A549 (cell line): ENCODE data around the gene SFT2D1. TPM values are rescaled to one million over a fixed set of nuclear protein-coding genes. Genes with fewer than 3 reads are reported as not detected.

Source experiments
- ATAC-seq, 2 experiments: fragments of 200-7000 bp in 1 of 2; fragments of >200 bp in 1 of 2; cut with Nextera tagmentation in 1 of 2; cut with Tn5 transposase in 1 of 2; 3 replicates each; pipeline versions ENCODE4 v1.8.0 to v1.9.1; 2018 to 2020; ENCODE audit warnings: mild to moderate bottlenecking in 1 of 2, moderate library complexity in 1 of 2
- CTCF ChIA-PET: fragments of 300-600 bp; sonication (Branson Sonifier 250); formaldehyde crosslinking; extraction: SDS; loops from one replicate; lab custom pipeline; 2021; ENCODE audit warnings: antibody characterized with exemption, inconsistent platforms; lab: Yijun Ruan, JAX
- POLR2A ChIA-PET: fragments of 350-600 bp; formaldehyde crosslinking; extraction: SDS; loops from one replicate; lab custom pipeline; 2021; ENCODE audit warnings: antibody characterized with exemption, inconsistent platforms; lab: Yijun Ruan, JAX
- DNase-seq, 2 experiments: peaks; one replicate each; pipeline versions ENCODE4 v3.0.0 to v3.0.0-alpha.2; 2011 to 2016; ENCODE audit warnings: low read depth in 1 of 2, low spot score in 1 of 2
- FAIRE-seq: peaks from 2 replicates; lab custom pipeline; 2011; peaks lifted over from hg19 to GRCh38; lab: Jason Lieb, UNC
- H3K27ac ChIP-seq, 2 experiments: fragments of >200 bp; sonication (Bioruptor Twin); formaldehyde crosslinking; 3 replicates each; pipeline ENCODE4 v1.5.1; 2016 to 2017
- H3K4me1 ChIP-seq: fragments of >200 bp; sonication (Bioruptor Twin); formaldehyde crosslinking; 3 replicates; pipeline ENCODE4 v1.6.1; 2016
- H3K4me2 ChIP-seq: fragments of >200 bp; sonication (Bioruptor Twin); formaldehyde crosslinking; 3 replicates; pipeline ENCODE4 v1.6.1; 2016
- H3K4me3 ChIP-seq: fragments of >200 bp; sonication (Bioruptor Twin); formaldehyde crosslinking; 3 replicates; pipeline ENCODE4 v1.5.1; 2016
- H3K9me3 ChIP-seq: fragments of >200 bp; sonication (Bioruptor Twin); formaldehyde crosslinking; 3 replicates; pipeline ENCODE4 v1.6.1; 2016
- CEBPB ChIP-seq, 2 experiments: fragments of >200 bp in 1 of 2; sonication (Bioruptor Twin) in 1 of 2; formaldehyde crosslinking in 1 of 2; IDR thresholded peaks; 2 replicates each; pipeline ENCODE4 v1.6.1; 2012 to 2016
- EHF ChIP-seq: fragments of 250-450 bp; sonication (Bioruptor Pico); IDR thresholded peaks from 2 replicates; pipeline ENCODE4 v1.5.0; 2020; ENCODE audit warnings: mild to moderate bottlenecking
- EHMT2 ChIP-seq: fragments of 200-600 bp; sonication (generic); IDR thresholded peaks from 2 replicates; pipeline ENCODE4 v1.6.1; 2016; ENCODE audit warnings: antibody characterized with exemption, low read depth, mild to moderate bottlenecking, moderate library complexity
- ESRRA ChIP-seq: fragments of 150-350 bp; IDR thresholded peaks from 2 replicates; pipeline ENCODE4 v1.6.1; 2014; ENCODE audit warnings: mild to moderate bottlenecking, low read length, borderline replicate concordance
- FOSB ChIP-seq: fragments of 250-450 bp; sonication (Bioruptor Pico); IDR thresholded peaks from 2 replicates; pipeline ENCODE4 v1.5.0; 2020; ENCODE audit warnings: mild to moderate bottlenecking, moderate library complexity
- HDAC2 ChIP-seq: fragments of 200-600 bp; sonication (generic); IDR thresholded peaks from 2 replicates; pipeline ENCODE4 v1.6.1; 2016
- HOXA7 ChIP-seq: fragments of 250-450 bp; sonication (Bioruptor Pico); IDR thresholded peaks from 2 replicates; pipeline ENCODE4 v1.5.0; 2020; ENCODE audit warnings: mild to moderate bottlenecking, moderate library complexity
- JUNB ChIP-seq: fragments of >200 bp; sonication (Bioruptor Twin); formaldehyde crosslinking; IDR thresholded peaks from 2 replicates; pipeline ENCODE4 v1.6.1; 2016
- MAFK ChIP-seq: fragments of 450-650 bp; IDR thresholded peaks from 2 replicates; pipeline ENCODE4 v1.6.1; 2014; ENCODE audit not compliant: partially characterized antibody
- MYC ChIP-seq: IDR thresholded peaks from 2 replicates; pipeline ENCODE4 v1.6.1; 2012; ENCODE audit warnings: mild to moderate bottlenecking, inconsistent platforms, low read length, improper control_type of control experiment, borderline replicate concordance
- NFE2L2 ChIP-seq: fragments of 150-350 bp; conservative IDR thresholded peaks from 2 replicates; pipeline ENCODE4 v1.6.1; 2014; ENCODE audit warnings: low read length
- NPAS2 ChIP-seq: fragments of 250-450 bp; sonication (Bioruptor Pico); IDR thresholded peaks from 2 replicates; pipeline ENCODE4 v1.8.0; 2022; ENCODE audit warnings: mild to moderate bottlenecking, moderate library complexity, borderline replicate concordance
- PHF8 ChIP-seq: fragments of 200-600 bp; sonication (generic); IDR thresholded peaks from 2 replicates; pipeline ENCODE4 v1.6.1; 2016; ENCODE audit warnings: low read depth, mild to moderate bottlenecking, antibody characterized with exemption, moderate library complexity, borderline replicate concordance
- RAD21 ChIP-seq, 2 experiments: fragments of >200 bp in 1 of 2; sonication (Bioruptor Twin) in 1 of 2; formaldehyde crosslinking in 1 of 2; IDR thresholded peaks in 1 of 2; conservative IDR thresholded peaks in 1 of 2; 2 replicates in 1 of 2; 3 replicates in 1 of 2; pipeline ENCODE4 v1.6.1; 2012 to 2018; ENCODE audit warnings: inconsistent platforms in 1 of 2
- RFX5 ChIP-seq: fragments of 450-650 bp; IDR thresholded peaks from 2 replicates; pipeline ENCODE4 v1.7.1; 2014; ENCODE audit warnings: antibody characterized with exemption, mild to moderate bottlenecking, moderate library complexity
- SREBF2 ChIP-seq: fragments of 450-650 bp; IDR thresholded peaks from 2 replicates; pipeline ENCODE4 v1.6.1; 2014; ENCODE audit warnings: mild to moderate bottlenecking, moderate library complexity
- TFCP2L1 ChIP-seq: fragments of 250-450 bp; sonication (Bioruptor Pico); IDR thresholded peaks from 2 replicates; pipeline ENCODE4 v1.5.0; 2021; ENCODE audit warnings: mild to moderate bottlenecking
- TP53 ChIP-seq: fragments of 250-450 bp; sonication (Bioruptor Pico); IDR thresholded peaks from 2 replicates; pipeline ENCODE4 v1.5.0; 2021; ENCODE audit warnings: mild to moderate bottlenecking, moderate library complexity
- ZC3H11A ChIP-seq: fragments of 450-650 bp; IDR thresholded peaks from 2 replicates; pipeline ENCODE4 v1.6.1; 2014; ENCODE audit warnings: antibody characterized with exemption, mild to moderate bottlenecking
- ZFP36 ChIP-seq: fragments of 450-650 bp; IDR thresholded peaks from 2 replicates; pipeline ENCODE4 v1.6.1; 2014; ENCODE audit warnings: borderline replicate concordance; ENCODE audit not compliant: partially characterized antibody
- WGBS: methylation state at CpG from one replicate; pipeline ENCODE4 v1.1.6; 2017; ENCODE audit errors: missing lambda C conversion rate; 5-methylcytosine and 5-hydroxymethylcytosine counted together
- polyA plus RNA-seq, 4 experiments: library from polyadenylated mRNA; depleted of rRNA in 3 of 4; stranded (reverse); fragments of >200 nt; fragmentation: RNase III in 1 of 4; extraction: RNeasy Plus Mini Kit Qiagen cat#74134 plus additional on column Dnase treatment in 1 of 4; gene quantifications; 2 replicates in 3 of 4; 3 replicates in 1 of 4; pipeline ENCODE4 v1.2.3, GENCODE V29; 2011 to 2017
- TF ChIP-seq, protein P1 (sequence below): fragments of >200 bp; sonication (Bioruptor Twin); formaldehyde crosslinking; IDR thresholded peaks from 3 replicates; pipeline ENCODE4 v1.6.1; 2016
- TF ChIP-seq, protein P2 (sequence below): fragments of 200-600 bp; sonication (generic); IDR thresholded peaks from 2 replicates; pipeline ENCODE4 v1.6.1; 2016; ENCODE audit warnings: antibody characterized with exemption, mild to moderate bottlenecking, moderate library complexity
- TF ChIP-seq, protein P3 (sequence below): IDR thresholded peaks from 2 replicates; pipeline ENCODE4 v1.6.1; 2012
- TF ChIP-seq, protein P4 (sequence below): fragments of >200 bp; sonication (Bioruptor Twin); formaldehyde crosslinking; IDR thresholded peaks from 2 replicates; pipeline ENCODE4 v1.6.1; 2016
- TF ChIP-seq, protein P5 (sequence below): fragments of 250-450 bp; sonication (Bioruptor Pico); IDR thresholded peaks from 2 replicates; pipeline ENCODE4 v1.5.0; 2021; ENCODE audit warnings: mild to moderate bottlenecking, moderate library complexity, borderline replicate concordance
- TF ChIP-seq, protein P6 (sequence below): fragments of 150-350 bp; IDR thresholded peaks from 2 replicates; pipeline ENCODE4 v1.6.1; 2014; ENCODE audit warnings: low read depth, mild to moderate bottlenecking, low read length

The SFT2D1 gene
- polyA plus RNA-seq, 2 of the 4 experiments (the other 2 are of a cell fraction), result 48.1 to 74.4 TPM

DNA sequence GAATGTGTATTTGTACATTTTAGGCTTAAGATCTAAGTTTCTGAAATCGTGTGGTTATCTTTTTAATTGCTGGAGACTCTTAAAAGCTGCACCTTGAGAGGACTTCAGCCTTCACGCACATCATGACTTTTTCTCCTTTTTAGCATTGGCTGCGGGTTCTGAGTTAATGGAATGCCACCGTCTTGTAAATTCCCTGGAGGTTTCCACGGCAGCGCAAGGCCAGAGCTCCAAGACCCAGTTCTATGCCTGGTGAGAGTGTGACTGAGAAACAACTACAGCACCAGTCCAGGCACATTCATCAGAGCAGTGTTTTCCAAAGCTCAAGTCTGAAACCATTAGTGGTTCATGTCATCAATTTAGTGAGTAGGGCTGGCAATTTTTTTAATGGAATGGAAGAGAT is 57.1 kb downstream of the SFT2D1 start:
- H3K4me2 ChIP-seq, result no peak overlapping the region
- CTCF ChIA-PET, result interaction anchor here (1.3 to 3.1 kb wide), 3 partner anchors 9 to 116 kb away, joined by 4 to 13 read pairs (median 5); no protein-coding TSS in a partner anchor
- H3K4me1 ChIP-seq, result no peaks in the 10 kb centered on the region
- ATAC-seq (no peak), FAIRE-seq (no peak), DNase-seq (no peak)
- no peak for TF ChIP-seq FOSB (CRISPR knock-in tag)
- TF ChIP-seq ZFP36, result no peak
- TF ChIP-seq, protein P1, sequence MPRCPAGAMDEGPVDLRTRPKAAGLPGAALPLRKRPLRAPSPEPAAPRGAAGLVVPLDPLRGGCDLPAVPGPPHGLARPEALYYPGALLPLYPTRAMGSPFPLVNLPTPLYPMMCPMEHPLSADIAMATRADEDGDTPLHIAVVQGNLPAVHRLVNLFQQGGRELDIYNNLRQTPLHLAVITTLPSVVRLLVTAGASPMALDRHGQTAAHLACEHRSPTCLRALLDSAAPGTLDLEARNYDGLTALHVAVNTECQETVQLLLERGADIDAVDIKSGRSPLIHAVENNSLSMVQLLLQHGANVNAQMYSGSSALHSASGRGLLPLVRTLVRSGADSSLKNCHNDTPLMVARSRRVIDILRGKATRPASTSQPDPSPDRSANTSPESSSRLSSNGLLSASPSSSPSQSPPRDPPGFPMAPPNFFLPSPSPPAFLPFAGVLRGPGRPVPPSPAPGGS, result no peak
- TF ChIP-seq, protein P2, sequence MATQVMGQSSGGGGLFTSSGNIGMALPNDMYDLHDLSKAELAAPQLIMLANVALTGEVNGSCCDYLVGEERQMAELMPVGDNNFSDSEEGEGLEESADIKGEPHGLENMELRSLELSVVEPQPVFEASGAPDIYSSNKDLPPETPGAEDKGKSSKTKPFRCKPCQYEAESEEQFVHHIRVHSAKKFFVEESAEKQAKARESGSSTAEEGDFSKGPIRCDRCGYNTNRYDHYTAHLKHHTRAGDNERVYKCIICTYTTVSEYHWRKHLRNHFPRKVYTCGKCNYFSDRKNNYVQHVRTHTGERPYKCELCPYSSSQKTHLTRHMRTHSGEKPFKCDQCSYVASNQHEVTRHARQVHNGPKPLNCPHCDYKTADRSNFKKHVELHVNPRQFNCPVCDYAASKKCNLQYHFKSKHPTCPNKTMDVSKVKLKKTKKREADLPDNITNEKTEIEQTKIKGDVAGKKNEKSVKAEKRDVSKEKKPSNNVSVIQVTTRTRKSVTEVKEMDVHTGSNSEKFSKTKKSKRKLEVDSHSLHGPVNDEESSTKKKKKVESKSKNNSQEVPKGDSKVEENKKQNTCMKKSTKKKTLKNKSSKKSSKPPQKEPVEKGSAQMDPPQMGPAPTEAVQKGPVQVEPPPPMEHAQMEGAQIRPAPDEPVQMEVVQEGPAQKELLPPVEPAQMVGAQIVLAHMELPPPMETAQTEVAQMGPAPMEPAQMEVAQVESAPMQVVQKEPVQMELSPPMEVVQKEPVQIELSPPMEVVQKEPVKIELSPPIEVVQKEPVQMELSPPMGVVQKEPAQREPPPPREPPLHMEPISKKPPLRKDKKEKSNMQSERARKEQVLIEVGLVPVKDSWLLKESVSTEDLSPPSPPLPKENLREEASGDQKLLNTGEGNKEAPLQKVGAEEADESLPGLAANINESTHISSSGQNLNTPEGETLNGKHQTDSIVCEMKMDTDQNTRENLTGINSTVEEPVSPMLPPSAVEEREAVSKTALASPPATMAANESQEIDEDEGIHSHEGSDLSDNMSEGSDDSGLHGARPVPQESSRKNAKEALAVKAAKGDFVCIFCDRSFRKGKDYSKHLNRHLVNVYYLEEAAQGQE, result no peak
- TF ChIP-seq ZC3H11A, result no peak
- no peak for TF ChIP-seq MYC
- no peak for TF ChIP-seq SREBF2
- TF ChIP-seq NFE2L2, result no peak
- TF ChIP-seq CEBPB (IDR thresholded peaks at IDR 0.05), result no peak
- TF ChIP-seq ESRRA, result no peak
- TF ChIP-seq NPAS2, result no peak
- no peak for TF ChIP-seq HDAC2
- TF ChIP-seq RAD21 (conservative IDR thresholded peaks at IDR 0.05 in 1 of 2, IDR thresholded peaks at IDR 0.05 in 1 of 2), result no peak
- no peak for TF ChIP-seq MAFK
- TF ChIP-seq JUNB, result no peak
- no peak overlapping the region for H3K27ac ChIP-seq
- WGBS, result 37% methylated on average over 6 of the region's 6 CpGs
- no peak overlapping the region for H3K4me3 ChIP-seq
- POLR2A ChIA-PET, result no interaction called here
- H3K9me3 ChIP-seq, result no peaks in the 10 kb centered on the region

DNA sequence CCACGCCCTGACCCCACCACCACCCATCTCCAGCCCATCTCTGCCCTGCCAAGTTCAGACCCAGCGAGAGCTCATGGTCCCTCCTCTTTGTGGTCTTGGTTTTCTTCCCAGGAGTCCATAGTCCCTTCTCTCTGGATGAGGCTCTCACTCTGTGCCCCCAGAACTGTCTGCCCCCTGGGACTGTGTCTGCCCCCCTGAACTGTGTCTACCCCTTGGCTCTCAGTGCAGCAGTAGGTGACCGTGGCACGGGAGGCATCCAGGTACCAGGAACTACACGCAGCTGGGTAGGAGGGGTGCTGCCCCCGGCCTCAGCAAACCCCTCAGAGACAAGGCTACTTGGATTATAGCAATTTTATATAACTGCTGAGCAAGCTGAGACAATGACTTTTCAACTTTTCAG is 57.7 kb downstream of the SFT2D1 start:
- Histone ChIP-seq H3K4me3 (no peak overlapping the region), H3K4me2 (no peak overlapping the region), H3K4me1 (no peaks in the 10 kb centered on the region), H3K9me3 (no peaks in the 10 kb centered on the region), H3K27ac (no peak overlapping the region)
- FAIRE-seq (no peak), DNase-seq (no peak), ATAC-seq (no peak)
- POLR2A ChIA-PET, result no interaction called here
- 29% methylated on average over 3 of the region's 6 CpGs for WGBS
- CTCF ChIA-PET, result interaction anchor here (1.3 to 3.1 kb wide), 3 partner anchors 8 to 116 kb away, joined by 4 to 13 read pairs (median 5); no protein-coding TSS in a partner anchor
- TF ChIP-seq TFCP2L1 (CRISPR knock-in tag) (no peak), PHF8 (no peak), MYC (no peak), RFX5 (no peak), NPAS2 (no peak), EHMT2 (no peak), ZC3H11A (no peak), EHF (no peak), TP53 (CRISPR knock-in tag) (no peak), HOXA7 (no peak)
- TF ChIP-seq, protein P3, sequence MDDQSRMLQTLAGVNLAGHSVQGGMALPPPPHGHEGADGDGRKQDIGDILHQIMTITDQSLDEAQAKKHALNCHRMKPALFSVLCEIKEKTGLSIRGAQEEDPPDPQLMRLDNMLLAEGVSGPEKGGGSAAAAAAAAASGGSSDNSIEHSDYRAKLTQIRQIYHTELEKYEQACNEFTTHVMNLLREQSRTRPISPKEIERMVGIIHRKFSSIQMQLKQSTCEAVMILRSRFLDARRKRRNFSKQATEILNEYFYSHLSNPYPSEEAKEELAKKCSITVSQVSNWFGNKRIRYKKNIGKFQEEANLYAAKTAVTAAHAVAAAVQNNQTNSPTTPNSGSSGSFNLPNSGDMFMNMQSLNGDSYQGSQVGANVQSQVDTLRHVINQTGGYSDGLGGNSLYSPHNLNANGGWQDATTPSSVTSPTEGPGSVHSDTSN, result no peak
- TF ChIP-seq, protein P1, result no peak
- TF ChIP-seq, protein P4, sequence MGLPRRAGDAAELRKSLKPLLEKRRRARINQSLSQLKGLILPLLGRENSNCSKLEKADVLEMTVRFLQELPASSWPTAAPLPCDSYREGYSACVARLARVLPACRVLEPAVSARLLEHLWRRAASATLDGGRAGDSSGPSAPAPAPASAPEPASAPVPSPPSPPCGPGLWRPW, result no peak
- TF ChIP-seq, protein P5, sequence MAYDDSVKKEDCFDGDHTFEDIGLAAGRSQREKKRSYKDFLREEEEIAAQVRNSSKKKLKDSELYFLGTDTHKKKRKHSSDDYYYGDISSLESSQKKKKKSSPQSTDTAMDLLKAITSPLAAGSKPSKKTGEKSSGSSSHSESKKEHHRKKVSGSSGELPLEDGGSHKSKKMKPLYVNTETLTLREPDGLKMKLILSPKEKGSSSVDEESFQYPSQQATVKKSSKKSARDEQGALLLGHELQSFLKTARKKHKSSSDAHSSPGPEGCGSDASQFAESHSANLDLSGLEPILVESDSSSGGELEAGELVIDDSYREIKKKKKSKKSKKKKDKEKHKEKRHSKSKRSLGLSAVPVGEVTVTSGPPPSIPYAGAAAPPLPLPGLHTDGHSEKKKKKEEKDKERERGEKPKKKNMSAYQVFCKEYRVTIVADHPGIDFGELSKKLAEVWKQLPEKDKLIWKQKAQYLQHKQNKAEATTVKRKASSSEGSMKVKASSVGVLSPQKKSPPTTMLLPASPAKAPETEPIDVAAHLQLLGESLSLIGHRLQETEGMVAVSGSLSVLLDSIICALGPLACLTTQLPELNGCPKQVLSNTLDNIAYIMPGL (CRISPR knock-in tag), result no peak
- TF ChIP-seq, protein P6, sequence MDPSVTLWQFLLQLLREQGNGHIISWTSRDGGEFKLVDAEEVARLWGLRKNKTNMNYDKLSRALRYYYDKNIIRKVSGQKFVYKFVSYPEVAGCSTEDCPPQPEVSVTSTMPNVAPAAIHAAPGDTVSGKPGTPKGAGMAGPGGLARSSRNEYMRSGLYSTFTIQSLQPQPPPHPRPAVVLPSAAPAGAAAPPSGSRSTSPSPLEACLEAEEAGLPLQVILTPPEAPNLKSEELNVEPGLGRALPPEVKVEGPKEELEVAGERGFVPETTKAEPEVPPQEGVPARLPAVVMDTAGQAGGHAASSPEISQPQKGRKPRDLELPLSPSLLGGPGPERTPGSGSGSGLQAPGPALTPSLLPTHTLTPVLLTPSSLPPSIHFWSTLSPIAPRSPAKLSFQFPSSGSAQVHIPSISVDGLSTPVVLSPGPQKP, result no peak
